ENCODE data around the gene KRTAP10-1.
"Not testable (repeated sequence)": the region's sequence is repeated elsewhere in the genome, so short reads cannot be mapped to it uniquely, and the experiment has no call there.

Gene KRTAP10-1

GRCh38 chr21:44539991-44540666 is at the start of gene KRTAP10-1:
KRTAP10-1 (minus strand) TSS chr21:44540195; CDS start chr21:44540150, 45 bp downstream.
- DNase-seq, result no peak

DNA sequence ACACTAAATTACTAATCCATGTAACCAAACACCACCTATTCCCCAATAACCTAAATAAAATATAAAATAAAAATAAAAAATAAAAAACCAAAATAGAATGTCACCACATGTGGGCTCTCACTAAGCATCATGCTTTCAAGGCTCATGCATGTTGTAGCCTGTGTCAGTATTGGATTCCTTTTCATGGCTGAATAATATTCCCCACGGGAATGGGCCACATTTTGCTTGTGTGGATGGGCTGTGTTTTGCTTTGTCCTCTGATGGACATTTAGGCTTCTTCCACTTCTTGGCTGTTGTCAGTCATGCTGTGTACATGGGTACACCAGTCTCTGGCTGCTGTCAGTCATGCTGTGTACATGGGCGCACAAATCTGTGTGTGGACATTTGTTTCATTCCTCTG is 49.1 kb upstream of the KRTAP10-1 start:
- DNase-seq, result no peak

DNA sequence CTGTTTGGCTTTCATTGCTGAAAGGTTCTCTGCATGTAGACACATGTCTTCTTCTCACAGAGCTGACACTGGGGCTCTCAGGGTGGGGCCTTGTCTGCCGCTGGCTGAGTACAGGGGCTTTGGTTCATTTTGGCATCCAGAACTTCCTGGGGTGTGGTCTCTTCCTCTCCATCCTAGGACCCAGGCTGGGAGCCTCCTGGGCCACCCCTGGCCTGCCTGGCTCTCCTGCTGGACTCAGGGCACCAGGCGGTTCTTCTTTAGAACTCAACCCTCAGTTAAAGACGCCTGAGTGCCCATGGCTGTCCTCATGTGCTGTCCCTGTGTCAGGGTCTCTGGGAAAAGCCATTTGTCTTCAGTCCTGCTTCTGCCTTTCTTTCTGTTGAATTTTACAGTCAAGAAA is 45.9 kb upstream of the KRTAP10-1 start:
- no peak for DNase-seq

- DNase-seq, result no peak
Measured at GRCh38 chr21:44583800-44584147, 43.8 kb upstream of the KRTAP10-1 start.

DNA sequence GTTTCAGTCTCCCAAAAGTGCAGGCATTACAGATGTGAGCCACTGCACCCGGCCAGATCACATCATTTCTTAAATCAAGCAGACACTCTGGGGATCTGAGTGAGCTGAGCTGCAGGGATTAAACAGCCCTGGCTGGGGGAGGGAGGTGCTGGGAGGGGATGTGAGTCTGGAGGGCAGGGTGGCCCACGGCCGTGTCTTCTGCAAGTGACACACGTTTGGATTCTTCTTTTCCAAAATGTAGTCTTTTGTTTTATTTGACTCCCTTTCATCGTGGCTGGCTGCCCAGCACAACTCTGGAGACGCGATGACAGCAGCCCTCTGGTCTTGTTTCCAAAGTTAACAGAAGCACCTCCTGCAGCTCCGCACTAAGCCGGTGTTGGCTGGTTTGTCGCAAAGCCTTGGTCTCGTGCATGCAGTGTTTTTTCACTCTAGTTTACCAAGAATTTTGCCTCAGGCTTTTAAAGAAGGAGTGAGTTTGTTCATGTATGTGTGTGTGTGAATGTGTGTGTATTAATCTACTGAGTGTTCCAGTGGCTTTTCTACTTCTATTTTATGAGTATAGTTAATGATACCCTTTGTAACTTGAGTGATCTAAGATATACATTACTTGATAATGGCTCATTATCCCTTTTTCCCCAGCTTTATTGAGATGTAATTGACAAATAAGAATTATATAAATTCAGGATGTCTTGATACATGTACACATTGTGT is 43.2 kb upstream of the KRTAP10-1 start:
- no peak for DNase-seq

GRCh38 chr21:44582055-44582454 is 42.1 kb upstream of the KRTAP10-1 start:
- no peak for DNase-seq

- no peak for DNase-seq
Measured at GRCh38 chr21:44581158-44581557, 41.2 kb upstream of the KRTAP10-1 start.

- not testable (repeated sequence) for DNase-seq
Measured at GRCh38 chr21:44580231-44580821, 40.3 kb upstream of the KRTAP10-1 start, which contains the start of gene KRTAP10-5. KRTAP10-5 (minus strand) TSS chr21:44580604; CDS start chr21:44580578, 26 bp downstream.

GRCh38 chr21:44579833-44580144 is 39.8 kb upstream of the KRTAP10-1 start:
- no peak for DNase-seq

DNA sequence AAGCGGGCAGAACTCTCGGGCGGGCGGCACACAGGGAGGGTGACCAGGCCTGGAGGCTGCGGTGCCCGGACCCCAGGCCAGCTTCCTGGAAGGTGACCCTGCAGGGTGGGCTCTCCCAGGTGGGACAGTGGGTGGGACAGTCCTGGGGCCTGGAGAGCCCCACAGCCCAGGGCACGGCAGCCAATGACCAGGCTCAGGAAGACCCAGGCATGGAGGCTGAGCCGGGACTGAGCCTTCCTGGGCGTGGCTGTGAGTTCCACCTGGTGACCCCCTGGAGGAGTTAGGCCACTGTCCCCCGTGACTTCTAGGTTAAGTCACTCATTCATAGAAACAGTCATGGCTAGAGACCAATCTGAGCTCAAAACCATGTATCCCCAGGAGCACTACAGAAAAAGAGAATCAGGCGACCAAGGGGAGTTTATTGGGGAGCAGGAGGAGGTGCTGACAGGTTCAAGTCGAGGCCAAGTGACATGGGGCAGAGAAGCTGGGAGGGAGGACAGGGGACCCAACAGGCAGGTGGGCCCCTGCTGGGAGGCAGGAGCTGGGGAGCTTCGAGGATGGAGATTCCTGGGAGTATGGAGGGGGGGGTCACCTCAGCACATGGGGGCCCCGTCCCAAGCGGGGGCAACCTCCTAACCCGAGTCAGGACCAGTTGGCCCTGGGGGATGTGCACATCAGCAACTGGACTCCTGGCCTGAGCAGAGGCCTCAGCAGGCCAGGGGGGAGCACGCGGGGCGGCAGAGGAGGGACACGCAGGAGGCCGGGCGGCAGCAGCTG is 39.2 kb upstream of the KRTAP10-1 start:
- no peak for DNase-seq

DNA sequence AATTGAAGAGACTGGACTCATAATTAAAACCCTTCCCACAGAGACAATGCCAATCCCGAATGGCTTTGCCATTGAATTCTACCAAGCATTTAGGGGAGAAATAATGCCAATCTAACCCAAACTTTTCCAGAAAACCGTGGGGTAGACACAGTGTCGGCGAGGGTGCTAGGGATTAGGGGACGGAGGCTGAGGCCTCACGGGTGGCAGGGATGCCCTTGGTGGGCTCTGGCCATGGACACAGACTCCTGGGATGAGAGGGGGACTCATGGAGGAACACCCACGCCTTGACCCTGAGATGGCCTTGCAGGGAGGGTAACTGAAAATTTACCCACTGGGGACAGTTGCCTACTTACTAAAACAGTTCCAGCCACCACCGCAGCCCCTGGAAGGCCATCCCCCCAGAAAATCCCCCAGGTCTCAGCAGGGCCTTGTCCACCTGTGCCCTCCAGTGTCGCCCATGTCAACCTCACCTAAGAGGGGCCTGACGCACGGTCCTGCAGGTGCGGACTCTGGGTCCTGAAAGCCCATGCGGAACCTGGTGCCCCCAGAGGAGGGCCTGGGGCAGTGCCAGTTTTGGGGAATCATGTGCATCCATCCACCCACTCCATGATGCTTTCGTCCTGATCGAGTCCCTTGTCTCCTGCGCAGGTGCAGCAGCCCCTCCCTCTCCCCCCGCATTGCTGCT is 38.5 kb upstream of the KRTAP10-1 start:
- DNase-seq, result no peak

DNA sequence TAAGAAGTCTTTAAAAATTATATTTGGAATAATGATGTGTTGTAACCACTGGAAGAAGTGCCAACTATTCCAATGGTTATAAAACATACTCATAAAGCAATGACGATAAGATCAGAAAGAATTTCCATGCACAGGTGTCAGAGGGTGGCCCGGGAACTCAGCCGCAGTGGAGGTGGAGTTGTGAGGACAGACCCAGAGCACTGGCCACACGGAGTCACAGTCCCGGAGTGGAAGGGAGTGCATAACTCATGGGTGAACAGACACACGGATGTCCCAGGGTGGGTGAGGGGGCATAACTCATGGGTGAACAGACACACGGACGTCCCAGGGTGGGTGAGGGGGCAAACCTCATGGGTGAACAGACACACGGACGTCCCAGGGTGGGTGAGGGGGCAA is 36.0 kb upstream of the KRTAP10-1 start:
- no peak for DNase-seq

DNA sequence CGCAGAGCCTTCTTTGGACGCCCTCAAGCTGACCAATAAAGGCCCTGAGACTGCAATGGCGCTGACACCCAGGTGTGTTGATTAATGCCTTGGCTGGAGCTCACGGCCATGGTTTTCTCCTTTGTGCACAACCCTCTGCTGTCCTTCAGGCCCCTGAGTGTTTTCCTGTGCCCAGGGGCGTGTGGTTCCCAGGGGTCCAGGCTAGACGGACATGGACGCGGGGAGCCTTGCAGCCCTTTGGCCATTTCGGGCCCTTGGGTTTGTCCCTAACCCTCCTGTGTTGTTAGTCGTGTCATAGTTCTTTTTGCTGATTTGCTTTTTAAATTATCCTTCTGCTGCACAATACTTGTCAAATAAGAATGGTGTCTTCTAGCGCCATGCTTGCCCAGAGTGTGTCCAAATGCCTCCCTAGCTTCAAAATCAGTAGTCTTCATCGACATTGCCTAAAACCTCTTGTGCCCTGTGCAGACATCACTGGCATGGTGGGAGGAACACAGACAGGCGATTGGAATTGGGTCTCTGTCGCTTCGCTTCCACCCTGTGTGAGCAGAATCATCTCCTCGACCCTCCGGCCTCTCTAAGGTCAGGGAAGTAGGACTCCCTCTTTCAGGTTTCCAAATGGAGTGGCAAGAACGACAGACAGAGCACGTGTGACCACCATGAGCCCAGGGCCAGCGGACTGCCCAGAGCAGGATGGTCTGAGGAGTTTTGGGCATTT is 35.5 kb upstream of the KRTAP10-1 start:
- no peak for DNase-seq

DNA sequence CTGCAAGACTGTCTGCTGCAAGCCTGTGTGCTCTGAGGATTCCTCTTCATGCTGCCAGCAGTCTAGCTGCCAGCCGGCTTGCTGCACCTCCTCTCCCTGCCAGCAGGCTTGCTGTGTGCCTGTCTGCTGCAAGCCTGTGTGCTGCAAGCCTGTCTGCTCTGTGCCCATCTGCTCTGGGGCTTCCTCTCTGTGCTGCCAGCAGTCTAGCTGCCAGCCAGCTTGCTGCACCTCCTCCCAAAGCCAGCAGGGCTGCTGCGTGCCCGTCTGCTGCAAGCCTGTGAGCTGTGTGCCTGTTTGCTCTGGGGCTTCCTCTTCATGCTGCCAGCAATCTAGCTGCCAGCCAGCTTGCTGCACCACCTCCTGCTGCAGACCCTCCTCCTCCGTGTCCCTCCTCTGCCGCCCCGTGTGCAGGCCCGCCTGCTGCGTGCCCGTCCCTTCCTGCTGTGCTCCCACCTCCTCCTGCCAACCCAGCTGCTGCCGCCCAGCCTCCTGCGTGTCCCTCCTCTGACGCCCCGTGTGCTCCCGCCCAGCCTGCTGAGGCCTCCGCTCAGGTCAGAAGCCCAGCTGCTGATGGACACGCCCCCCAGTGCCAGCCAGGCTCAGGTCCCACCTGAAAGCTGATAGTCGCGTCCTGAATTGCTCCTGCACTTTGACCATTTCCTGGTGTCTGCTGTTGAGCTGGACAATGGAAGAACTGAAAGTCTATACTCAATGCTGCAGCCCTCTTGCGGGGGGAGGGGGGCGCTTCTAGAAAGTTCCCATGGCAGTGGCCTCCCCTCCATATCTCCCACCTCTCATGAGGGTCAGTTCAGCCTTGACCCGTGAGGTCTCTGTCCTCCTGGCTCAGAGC is 34.7 kb upstream of the KRTAP10-1 start:
- DNase-seq, result no peak

DNA sequence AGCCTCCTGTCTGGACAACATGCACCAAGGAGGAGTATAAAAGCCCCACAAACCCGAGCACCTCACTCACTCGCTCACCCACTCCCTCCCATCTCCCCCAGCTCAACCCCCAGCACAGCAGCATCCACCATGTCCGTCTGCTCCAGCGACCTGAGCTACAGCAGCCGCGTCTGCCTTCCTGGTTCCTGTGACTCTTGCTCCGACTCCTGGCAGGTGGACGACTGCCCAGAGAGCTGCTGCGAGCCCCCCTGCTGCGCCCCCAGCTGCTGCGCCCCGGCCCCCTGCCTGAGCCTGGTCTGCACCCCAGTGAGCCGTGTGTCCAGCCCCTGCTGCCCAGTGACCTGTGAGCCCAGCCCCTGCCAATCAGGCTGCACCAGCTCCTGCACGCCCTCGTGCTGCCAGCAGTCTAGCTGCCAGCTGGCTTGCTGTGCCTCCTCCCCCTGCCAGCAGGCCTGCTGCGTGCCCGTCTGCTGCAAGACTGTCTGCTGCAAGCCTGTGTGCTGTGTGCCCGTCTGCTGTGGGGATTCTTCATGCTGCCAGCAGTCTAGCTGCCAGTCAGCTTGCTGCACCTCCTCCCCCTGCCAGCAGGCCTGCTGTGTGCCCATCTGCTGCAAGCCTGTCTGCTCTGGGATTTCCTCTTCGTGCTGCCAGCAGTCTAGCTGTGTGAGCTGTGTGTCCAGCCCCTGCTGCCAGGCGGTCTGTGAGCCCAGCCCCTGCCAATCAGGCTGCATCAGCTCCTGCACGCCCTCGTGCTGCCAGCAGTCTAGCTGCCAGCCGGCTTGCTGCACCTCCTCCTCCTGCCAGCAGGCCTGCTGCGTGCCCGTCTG is 33.8 kb upstream of the KRTAP10-1 start, which contains the start of gene KRTAP10-4:
Gene KRTAP10-4 (plus strand): TSS at position 100 of the 827 bp plus-strand sequence. CDS start 30 bp downstream, at position 130.
- DNase-seq, result not testable (repeated sequence)

DNA sequence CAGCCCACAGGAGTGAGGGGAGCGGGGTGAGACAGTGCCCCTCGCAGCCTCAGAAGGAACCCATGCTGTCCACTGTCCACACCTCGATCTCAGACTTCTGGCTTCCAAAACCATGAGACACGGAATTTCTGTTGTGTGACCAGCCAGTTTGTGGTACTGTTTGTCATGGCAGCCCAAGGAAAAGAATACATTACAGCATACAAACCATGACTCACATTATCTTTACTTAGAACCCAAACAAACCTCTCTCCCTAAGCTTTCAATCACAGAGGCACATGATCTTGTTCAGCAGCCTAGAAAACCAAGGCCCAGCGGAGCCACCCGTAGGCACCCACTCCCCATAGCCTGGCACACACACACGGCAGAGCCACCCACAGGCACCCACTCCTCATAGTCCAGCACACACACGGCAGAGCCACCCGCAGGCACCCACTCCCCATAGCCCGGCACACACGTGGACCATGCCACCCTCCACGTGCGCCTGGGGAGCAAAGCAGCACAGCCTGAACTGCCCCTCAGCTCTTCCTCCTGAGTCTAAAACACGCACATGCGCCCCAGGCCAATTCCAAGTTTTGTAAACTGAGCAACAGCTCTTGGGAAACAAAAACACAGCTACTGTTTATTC is 33.1 kb upstream of the KRTAP10-1 start:
- no peak for DNase-seq

DNA sequence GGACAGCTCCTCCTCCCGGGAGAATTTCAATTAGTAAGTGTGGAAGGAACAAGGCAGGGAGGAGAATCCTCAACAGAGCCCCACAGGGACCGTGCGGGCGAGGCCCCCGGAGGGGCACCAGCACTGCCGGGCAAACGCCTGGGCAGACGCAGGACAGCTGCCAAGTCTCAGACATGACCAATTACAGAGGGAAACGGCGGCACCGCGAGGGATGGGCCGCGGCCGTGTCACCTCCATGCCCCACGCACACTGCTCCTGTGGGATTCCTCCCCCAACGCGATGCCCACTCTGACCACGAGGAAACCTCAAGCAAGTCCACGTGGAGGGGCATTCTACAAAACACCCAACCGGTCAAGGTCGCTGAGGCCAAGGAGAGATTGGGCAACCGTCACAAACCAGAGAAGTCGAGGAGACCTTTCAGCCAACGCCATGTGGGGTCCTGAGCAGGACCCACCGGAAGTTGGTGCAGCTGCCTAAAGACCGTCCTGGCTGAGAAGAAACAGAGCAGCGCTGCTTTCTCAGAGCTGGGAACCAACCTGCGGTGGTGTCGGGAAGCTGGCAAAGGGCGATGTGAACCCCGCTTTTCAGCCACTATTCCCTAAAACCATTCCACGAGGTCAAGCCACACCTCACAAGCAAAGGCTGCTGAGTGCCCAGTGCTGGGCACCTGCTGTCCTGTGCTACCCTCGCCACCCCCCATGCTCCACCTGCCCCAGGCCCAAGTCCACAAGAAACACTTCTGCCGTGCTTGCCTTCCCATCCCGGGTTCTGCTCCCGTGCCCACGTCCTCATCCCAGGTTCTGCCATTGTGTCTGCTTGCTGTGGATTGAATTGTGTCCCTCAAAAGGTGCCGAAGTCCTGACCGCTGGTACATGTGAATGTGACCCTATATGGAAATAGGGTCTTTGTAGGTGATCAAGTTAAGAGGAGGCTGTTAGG is 32.1 kb upstream of the KRTAP10-1 start:
- no peak for DNase-seq

- DNase-seq, result no peak
Measured at GRCh38 chr21:44571296-44571695, 31.3 kb upstream of the KRTAP10-1 start.
